T-helper 2 cell (primary cell): Measurements from ENCODE around the gene PRR13.
A peak's percentile ranks its signal among the peaks of the same experiment; 100 is the strongest.
"Not testable (repeated sequence)": the region's sequence is repeated elsewhere in the genome, so short reads cannot be mapped to it uniquely, and the experiment has no call there.

Experiments used
- DNase-seq, 5 experiments: peaks; one replicate each; pipeline versions ENCODE4 v3.0.0 to v3.0.0-alpha.2; 2012 to 2022

Gene PRR13

GRCh38 chr12:53439582-53439981 is 2.0 kb upstream of the PRR13 start:
- not testable (repeated sequence) for DNase-seq

- DNase-seq: no peak
Observed at GRCh38 chr12:53443955-53444354, 2.4 kb downstream of the PRR13 start.

- not testable (repeated sequence) for DNase-seq
Observed at GRCh38 chr12:53444593-53445325, 3.2 kb downstream of the PRR13 start.

GRCh38 chr12:53450936-53451335 is 9.4 kb downstream of the PRR13 start:
- DNase-seq: no peak

- peak; percentile 92 to 100 (median 97) for DNase-seq
Observed at GRCh38 chr12:53451661-53452158, 10.2 kb downstream of the PRR13 start, which contains the start of gene PCBP2. Gene PCBP2 (plus strand): TSS chr12:53452102. CDS start chr12:53454801, 2,699 bp downstream.

- DNase-seq: peak; percentile 53 to 86 (median 70)
Observed at GRCh38 chr12:53452159-53453077, 10.9 kb downstream of the PRR13 start.

- DNase-seq: no peak
Observed at GRCh38 chr12:53453953-53454640, 12.6 kb downstream of the PRR13 start.

- no peak for DNase-seq
Observed at GRCh38 chr12:53454707-53455106, 13.2 kb downstream of the PRR13 start.

- no peak for DNase-seq
Observed at GRCh38 chr12:53456654-53457366, 15.3 kb downstream of the PRR13 start.

- DNase-seq: no peak
Observed at GRCh38 chr12:53459097-53459496, 17.6 kb downstream of the PRR13 start.

- no peak for DNase-seq
Observed at GRCh38 chr12:53461059-53461458, 19.5 kb downstream of the PRR13 start.

- DNase-seq: no peak
Observed at GRCh38 chr12:53461591-53461990, 20.1 kb downstream of the PRR13 start.

GRCh38 chr12:53462935-53463334 is 21.4 kb downstream of the PRR13 start:
- DNase-seq: no peak

GRCh38 chr12:53463802-53464560 is 22.4 kb downstream of the PRR13 start:
- DNase-seq: no peak

- no peak for DNase-seq
Observed at GRCh38 chr12:53464685-53465418, 23.3 kb downstream of the PRR13 start.

GRCh38 chr12:53465679-53466078 is 24.1 kb downstream of the PRR13 start:
- no peak for DNase-seq

- DNase-seq: no peak
Observed at GRCh38 chr12:53466640-53467039, 25.1 kb downstream of the PRR13 start.

- DNase-seq: no peak
Observed at GRCh38 chr12:53467082-53467481, 25.5 kb downstream of the PRR13 start.

GRCh38 chr12:53467880-53468279 is 26.3 kb downstream of the PRR13 start:
- DNase-seq: no peak

GRCh38 chr12:53468282-53468681 is 26.7 kb downstream of the PRR13 start:
- no peak for DNase-seq
